HepG2 (cell line): Measurements from ENCODE around the gene ATG9A. TPM values are rescaled to one million over a fixed set of nuclear protein-coding genes. Genes with fewer than 3 reads are reported as not detected.

Experiments
- AGO2 ChIP-seq: fragments of 200-400 bp; formaldehyde crosslinking; optimal IDR thresholded peaks from 2 replicates; pipeline ENCODE3; 2017; ENCODE audit warnings: mild to moderate bottlenecking, low read depth, low read length, moderate library complexity
- AKAP8 ChIP-seq: sonication (generic); formaldehyde crosslinking; IDR thresholded peaks from 2 replicates; pipeline ENCODE4 v1.5.1; 2020; ENCODE audit warnings: mild to moderate bottlenecking, missing genetic modification reagents
- DBP ChIP-seq: sonication (generic); formaldehyde crosslinking; IDR thresholded peaks from 2 replicates; pipeline ENCODE4 v1.4.0; 2020; ENCODE audit warnings: missing genetic modification reagents; ENCODE audit errors: not compliant biosample characterization
- HNRNPK ChIP-seq: fragments of 200-400 bp; formaldehyde crosslinking; IDR thresholded peaks from 2 replicates; pipeline ENCODE4 v1.6.1; 2018; ENCODE audit warnings: low read length, low read depth, moderate library complexity, mild to moderate bottlenecking; ENCODE audit not compliant: poor library complexity, severe bottlenecking
- NFAT5 ChIP-seq: sonication (generic); formaldehyde crosslinking; IDR thresholded peaks from 2 replicates; pipeline ENCODE4 v1.4.0; 2020; ENCODE audit warnings: missing genetic modification reagents
- ONECUT2 ChIP-seq: sonication (generic); formaldehyde crosslinking; IDR thresholded peaks from 2 replicates; pipeline ENCODE4 v1.4.0; 2020; ENCODE audit warnings: missing genetic modification reagents
- RAD51 ChIP-seq: fragments of 450-650 bp; IDR thresholded peaks from 2 replicates; pipeline ENCODE4 v1.6.1; 2016; ENCODE audit warnings: borderline replicate concordance
- TOE1 ChIP-seq: sonication (generic); formaldehyde crosslinking; IDR thresholded peaks from 2 replicates; pipeline ENCODE4 v1.4.0; 2020; ENCODE audit warnings: mild to moderate bottlenecking, missing genetic modification reagents
- ZBTB14 ChIP-seq: sonication (generic); formaldehyde crosslinking; IDR thresholded peaks from 2 replicates; pipeline ENCODE4 v1.4.0; 2020; ENCODE audit warnings: missing genetic modification reagents
- ZBTB4 ChIP-seq: sonication (generic); formaldehyde crosslinking; IDR thresholded peaks from 2 replicates; pipeline ENCODE4 v1.4.0; 2020; ENCODE audit warnings: missing genetic modification reagents, mild to moderate bottlenecking, borderline replicate concordance
- ZFP1 ChIP-seq: IDR thresholded peaks from 2 replicates; pipeline ENCODE4 v1.6.1; 2016
- ZNF430 ChIP-seq: sonication (generic); formaldehyde crosslinking; IDR thresholded peaks from 2 replicates; pipeline ENCODE4 v1.9.0; 2021; ENCODE audit warnings: mild to moderate bottlenecking, missing genetic modification reagents
- ZNF615 ChIP-seq: sonication (generic); formaldehyde crosslinking; IDR thresholded peaks from 2 replicates; pipeline ENCODE4 v1.5.0; 2020; ENCODE audit warnings: mild to moderate bottlenecking, missing genetic modification reagents, borderline replicate concordance
- ZNF704 ChIP-seq: sonication (generic); formaldehyde crosslinking; IDR thresholded peaks from 2 replicates; pipeline ENCODE4 v1.8.1; 2023; ENCODE audit warnings: mild to moderate bottlenecking, inconsistent platforms, moderate library complexity, missing genetic modification reagents, borderline replicate concordance
- polyA plus RNA-seq, 8 experiments: library from polyadenylated mRNA; depleted of rRNA in 3 of 8; stranded (reverse) in 7 of 8; unstranded in 1 of 8; fragments of >200 nt; fragmentation: Illumina TruSeq in 4 of 8; extraction: Trizol in 4 of 8; gene quantifications; 2 replicates each; pipeline versions ENCODE4 v1.2.1 to v1.2.3, GENCODE V29; 2011 to 2016; ENCODE audit warnings: low read depth in 4 of 8, missing spikeins in 1 of 8, mixed read lengths in 1 of 8; ENCODE audit not compliant: insufficient read depth in 1 of 8
- total RNA-seq, 5 experiments: library from RNA; depleted of rRNA; stranded (reverse); fragments of >200 nt; fragmentation: Illumina TruSeq; extraction: Trizol; gene quantifications; 2 replicates each; pipeline ENCODE4 v1.2.3, GENCODE V29; 2016; ENCODE audit warnings: low read depth in 1 of 5

Gene ATG9A
- total and polyA plus RNA-seq, 2 of the 13 experiments (the other 11 are each of a cell fraction or from before 2014, with no cell fraction given), result 35.0 to 131 TPM

GRCh38 chr2:219228041-219228910 is 1.2 kb downstream of the ATG9A start (continued):
- TF ChIP-seq ZBTB4 (CRISPR knock-in tag) (no peak), ZFP1 (no peak), ZNF430 (CRISPR knock-in tag) (no peak), ZNF704 (no peak), HNRNPK (no peak), ONECUT2 (CRISPR knock-in tag) (no peak), AGO2 (no peak), DBP (CRISPR knock-in tag) (peak; percentile 13), RAD51 (no peak), ZBTB14 (CRISPR knock-in tag) (0 out of 2 replicates have a peak, but pooled peaks have one; percentile 16), TOE1 (CRISPR knock-in tag) (no peak), ZNF615 (CRISPR knock-in tag) (0 out of 2 replicates have a peak, but pooled peaks have one; percentile 31), AKAP8 (0 out of 2 replicates have a peak, but pooled peaks have one; percentile 53), NFAT5 (CRISPR knock-in tag) (0 out of 2 replicates have a peak, but pooled peaks have one; percentile 3)
